Astrocyte (in vitro differentiated cells and primary cell): ENCODE measurements around the gene INPP4B.

ENCODE experiments used
- CTCF ChIP-seq: IDR thresholded peaks from 2 replicates; pipeline ENCODE4 v1.5.1; 2011; ENCODE audit warnings: low read depth, mild to moderate bottlenecking, inconsistent platforms, low read length, moderate library complexity; ENCODE audit not compliant: insufficient read depth
- EZH2 ChIP-seq: IDR thresholded peaks from 2 replicates; pipeline ENCODE4 v1.6.1; 2012; ENCODE audit warnings: mild to moderate bottlenecking, low read length, inconsistent platforms; ENCODE audit not compliant: insufficient read depth

- no peak for TF ChIP-seq CTCF
- no peak for TF ChIP-seq EZH2
Observed at GRCh38 chr4:142396279-142396678, 449.8 kb downstream of the INPP4B start.
